ENCODE results near the gene DHX30.

The DHX30 gene

DNA sequence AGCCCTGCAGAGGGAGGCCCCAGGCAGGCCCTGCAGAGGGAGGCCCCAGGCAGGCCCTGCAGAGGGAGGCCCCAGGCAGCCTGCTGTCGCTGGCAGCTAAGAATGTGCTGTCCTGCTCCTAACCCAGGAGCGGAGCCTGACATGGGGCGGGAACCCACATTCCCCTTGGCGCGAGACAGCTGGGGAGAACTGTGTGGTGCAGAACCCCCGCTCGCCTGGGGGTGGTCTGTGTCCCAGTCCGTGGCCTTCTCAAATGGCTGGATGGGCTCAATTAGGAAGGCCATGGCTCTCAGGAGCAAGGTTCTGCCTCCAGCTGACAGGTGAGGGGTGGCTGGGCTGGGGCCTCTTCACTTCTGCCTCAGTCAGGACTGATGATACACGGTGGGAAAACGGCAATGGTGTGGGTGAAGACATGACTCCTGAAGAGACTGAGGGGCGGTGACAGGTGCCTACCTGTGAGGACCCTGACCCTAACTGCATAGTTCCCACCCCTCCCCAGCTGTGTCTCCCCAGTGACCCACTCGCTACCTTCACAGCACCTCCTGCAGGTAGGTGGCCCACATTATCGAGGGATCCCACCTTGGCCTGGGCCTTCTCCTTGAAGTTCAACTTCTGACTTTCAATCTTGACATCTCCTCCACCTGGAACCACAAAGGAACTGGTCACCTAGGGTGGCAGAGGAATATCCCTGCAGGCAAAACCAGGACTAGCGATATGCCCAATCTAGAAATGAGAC, 52.0 kb downstream of the DHX30 start:
- no peak for TF ChIP-seq CTCF (IDR thresholded peaks at IDR 0.05; ENCODE audit: insufficient read depth, low read length, missing control alignments)
- POLR2A ChIA-PET, result no interaction called here
- no peak overlapping the region for H3K4me3 ChIP-seq (ENCODE audit: low read depth, low read length)
- no peak for DNase-seq (ENCODE audit: low read depth, low spot score)
- CTCF ChIA-PET, result interaction anchor here (6.5 kb wide), 1 partner anchor 302 kb away, joined by 27 read pairs; no protein-coding TSS in a partner anchor

DNA sequence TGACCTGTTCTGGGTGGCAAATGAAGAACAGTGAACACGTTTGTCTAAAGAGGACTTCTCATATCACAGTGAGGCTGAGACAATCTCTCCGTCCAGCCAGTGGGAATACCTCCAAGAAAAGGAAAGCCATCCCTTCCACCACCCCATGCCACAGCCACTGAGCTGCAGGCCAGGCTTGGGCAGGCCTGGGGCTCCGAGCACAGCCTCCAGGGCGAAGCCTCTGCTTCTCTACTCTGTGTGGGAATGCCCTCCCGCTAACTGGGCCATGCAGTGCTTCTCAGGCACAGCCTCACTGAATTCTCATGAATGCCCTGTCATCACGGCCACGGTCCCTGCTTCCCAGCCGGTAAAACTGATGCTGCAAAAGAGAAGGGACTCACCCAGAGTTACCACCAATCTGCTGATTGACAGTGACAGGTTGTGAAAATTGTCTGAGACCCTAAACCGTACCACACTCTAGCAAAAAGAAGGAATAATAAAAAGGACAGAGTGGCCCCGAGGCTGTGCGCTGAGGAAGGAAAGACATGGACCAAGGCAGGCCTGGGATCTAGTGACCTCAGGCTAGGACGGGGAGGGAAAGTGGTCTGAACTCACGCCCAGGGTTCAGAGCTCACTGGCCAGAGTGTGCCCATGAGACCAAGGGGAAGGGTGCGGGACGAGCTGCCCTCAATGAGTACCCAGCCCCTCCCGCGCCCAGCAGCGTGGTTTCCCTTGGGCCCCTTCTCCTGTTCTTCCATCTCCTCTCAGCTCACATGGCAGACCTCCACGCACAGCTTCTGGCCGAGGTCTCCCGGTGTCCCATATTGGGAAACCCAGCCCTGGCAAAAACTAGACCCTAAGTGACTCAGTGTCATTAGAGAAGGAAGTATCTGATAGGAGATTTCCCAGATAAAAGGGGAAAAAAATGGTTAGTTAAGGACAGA, 52.8 kb downstream of the DHX30 start:
- H3K4me3 ChIP-seq (ENCODE audit: low read depth, low read length), result no peak overlapping the region
- POLR2A ChIA-PET, result no interaction called here
- CTCF ChIA-PET, result interaction anchor here (1.0 kb wide), 1 partner anchor 296 kb away, joined by 3 read pairs; no protein-coding TSS in a partner anchor
- no peak for DNase-seq (ENCODE audit: low read depth, low spot score)
- TF ChIP-seq CTCF (IDR thresholded peaks at IDR 0.05; ENCODE audit: insufficient read depth, low read length, missing control alignments), result no peak

GRCh38 chr3:47856669-47857068, 53.7 kb downstream of the DHX30 start:
- TF ChIP-seq CTCF (IDR thresholded peaks at IDR 0.05; ENCODE audit: insufficient read depth, low read length, missing control alignments), result no peak
- no peak overlapping the region for H3K4me3 ChIP-seq (ENCODE audit: low read depth, low read length)
- ChIA-PET CTCF (interaction anchor here (1.1 kb wide), 1 partner anchor 294 kb away, joined by 3 read pairs; no protein-coding TSS in a partner anchor), POLR2A (no interaction called here)
- no peak for DNase-seq (ENCODE audit: low read depth, low spot score)

DNA sequence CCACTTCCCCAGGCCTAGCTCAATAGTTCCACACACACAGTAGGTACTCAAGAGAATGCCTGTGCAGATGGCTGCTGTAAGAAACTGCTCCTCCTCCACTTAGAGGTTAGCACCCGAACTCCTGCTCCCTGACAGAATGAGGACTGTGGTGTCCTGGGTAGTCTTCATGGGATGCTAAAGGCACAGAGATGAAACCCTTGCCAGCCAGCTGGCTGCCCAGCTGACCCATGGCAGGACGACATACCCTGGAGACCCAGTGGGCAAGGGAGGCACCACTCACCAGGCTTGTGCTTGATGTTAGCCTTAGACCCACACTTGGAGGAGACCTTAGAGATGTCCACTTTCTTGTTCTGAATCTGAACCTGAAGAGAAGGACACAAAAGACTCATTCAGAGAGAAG, 54.2 kb downstream of the DHX30 start:
- ChIA-PET CTCF (interaction anchor here (1.1 kb wide), 1 partner anchor 294 kb away, joined by 3 read pairs; no protein-coding TSS in a partner anchor), POLR2A (no interaction called here)
- DNase-seq (ENCODE audit: low read depth, low spot score), result no peak
- TF ChIP-seq CTCF (IDR thresholded peaks at IDR 0.05; ENCODE audit: insufficient read depth, low read length, missing control alignments), result no peak
- H3K4me3 ChIP-seq (ENCODE audit: low read depth, low read length), result no peak overlapping the region

DNA sequence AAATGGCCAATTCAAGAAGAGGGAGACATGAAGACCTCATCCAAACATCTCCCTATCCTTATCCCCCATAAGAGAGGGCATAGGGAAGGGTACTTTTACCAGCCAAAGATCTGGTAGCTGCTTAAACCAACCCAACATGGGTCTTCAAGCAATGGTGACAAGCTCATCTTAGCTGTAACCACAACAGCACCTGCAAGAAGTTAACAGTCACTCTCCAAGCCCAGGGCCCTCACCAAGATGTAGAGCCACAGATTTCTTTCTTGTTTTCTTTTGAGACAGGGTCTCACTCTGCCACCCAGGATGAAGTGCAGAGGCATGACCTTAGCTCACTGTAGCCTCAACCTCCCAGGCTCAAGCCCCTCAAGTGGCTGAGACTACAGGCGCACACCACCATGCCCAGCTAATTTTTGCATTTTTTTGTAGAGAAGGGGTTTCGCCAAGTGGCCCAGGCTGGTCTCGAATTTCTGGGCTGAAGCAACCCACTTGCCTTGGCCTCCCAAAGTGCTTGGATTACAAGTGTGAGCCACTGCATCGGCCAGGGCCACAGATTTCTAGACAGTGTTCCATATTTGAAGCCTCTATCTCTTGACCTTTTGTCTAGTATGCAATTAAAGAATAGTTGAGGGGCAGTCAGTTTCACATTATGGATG, 57.1 kb downstream of the DHX30 start:
- POLR2A ChIA-PET, result no interaction called here
- TF ChIP-seq CTCF (IDR thresholded peaks at IDR 0.05; ENCODE audit: insufficient read depth, low read length, missing control alignments), result no peak
- H3K4me3 ChIP-seq (ENCODE audit: low read depth, low read length), result no peak overlapping the region
- CTCF ChIA-PET, result interaction anchor here (1.1 to 3.7 kb wide), 6 partner anchors 10 to 298 kb away, joined by 3 to 13 read pairs (median 8); no protein-coding TSS in a partner anchor
- DNase-seq (ENCODE audit: low read depth, low spot score), result no peak
